H1 (cell line): ENCODE data around the gene E2F3. TPM values are rescaled to one million over a fixed set of nuclear protein-coding genes. Genes with fewer than 3 reads are reported as not detected.

Experiments
- CHD2 ChIP-seq: IDR thresholded peaks from 2 replicates; pipeline ENCODE4 v1.6.1; 2012; ENCODE audit warnings: low read length, improper control_type of control experiment
- CTCF ChIP-seq, 3 experiments: IDR thresholded peaks; 1 replicate in 2 of 3; 2 replicates in 1 of 3; pipeline versions ENCODE4 v1.5.1 to v1.6.1; 2011; ENCODE audit warnings: low read length in 3 of 3, mild to moderate bottlenecking in 3 of 3, inconsistent platforms in 2 of 3, low read depth in 1 of 3, moderate library complexity in 1 of 3; ENCODE audit not compliant: insufficient read depth in 1 of 3; ENCODE audit errors: control extremely low read depth in 1 of 3
- MAFK ChIP-seq: IDR thresholded peaks from 2 replicates; pipeline ENCODE4 v1.6.1; 2012; ENCODE audit warnings: low read depth, mild to moderate bottlenecking, improper control_type of control experiment, low read length
- TAF1 ChIP-seq: IDR thresholded peaks from 2 replicates; pipeline ENCODE4 v1.6.1; 2011; ENCODE audit warnings: mild to moderate bottlenecking, low read depth, low read length
- TCF12 ChIP-seq: IDR thresholded peaks from 2 replicates; pipeline ENCODE4 v1.6.1; 2011; ENCODE audit warnings: low read depth, mild to moderate bottlenecking, low read length
- polyA plus RNA-seq, 7 experiments: library from polyadenylated mRNA; depleted of rRNA in 3 of 7; stranded (reverse) in 5 of 7; unstranded in 2 of 7; fragments of >200 nt in 5 of 7; fragments of 200-250 nt in 2 of 7; gene quantifications; 1 replicate in 5 of 7; 2 replicates in 1 of 7; 4 replicates in 1 of 7; pipeline versions ENCODE4 v1.2.1 to v1.2.3, GENCODE V29; 2011 to 2013; ENCODE audit warnings: missing spikeins in 2 of 7, mixed read lengths in 2 of 7
- total RNA-seq: library from RNA; stranded (reverse); fragmentation: NEBNext Ultra II Directional; extraction: Animal tissue kit (Norgen Biotek cat#: 25700); gene quantifications from 2 replicates; pipeline ENCODE4 v1.2.1, GENCODE V29; 2021

E2F3 gene
- total and polyA plus RNA-seq, 2 of the 8 experiments (the other 6 are each of a cell fraction or from before 2014, with no cell fraction given): 14.9 to 42.2 TPM

GRCh38 chr6:20479060-20479459 is 77.4 kb downstream of the E2F3 start (continued):
- TF ChIP-seq CTCF (IDR thresholded peaks at IDR 0.05; ENCODE audit: control extremely low read depth in 1 of 3, insufficient read depth in 1 of 3, low read depth in 1 of 3, low read length in 3 of 3) (no peak), TAF1 (no peak), MAFK (no peak), CHD2 (no peak), TCF12 (no peak)
